GM19193 (cell line): Measurements from ENCODE around the gene TOX2.

Experiments
- POLR2A ChIP-seq: IDR thresholded peaks from 4 replicates; pipeline ENCODE4 v1.6.1; 2011; ENCODE audit not compliant: insufficient read depth, insufficient read length; ENCODE audit errors: extremely low read depth

TOX2 gene

GRCh38 chr20:44041001-44041400 lies 126.3 kb downstream of the TOX2 start:
- no peak for TF ChIP-seq POLR2A

GRCh38 chr20:44050327-44050726 lies 135.7 kb downstream of the TOX2 start:
- no peak for TF ChIP-seq POLR2A

GRCh38 chr20:44050925-44051660 lies 136.4 kb downstream of the TOX2 start:
- TF ChIP-seq POLR2A = no peak

GRCh38 chr20:44051661-44052000 lies 137.0 kb downstream of the TOX2 start:
- TF ChIP-seq POLR2A = no peak

GRCh38 chr20:44052166-44052565 lies 137.5 kb downstream of the TOX2 start:
- no peak for TF ChIP-seq POLR2A

- no peak for TF ChIP-seq POLR2A
Observed at GRCh38 chr20:44053046-44053445, 138.4 kb downstream of the TOX2 start.

GRCh38 chr20:44054118-44054517 lies 139.5 kb downstream of the TOX2 start:
- TF ChIP-seq POLR2A = no peak

- TF ChIP-seq POLR2A = no peak
Observed at GRCh38 chr20:44054849-44055248, 140.2 kb downstream of the TOX2 start.

GRCh38 chr20:44056010-44056698 lies 141.5 kb downstream of the TOX2 start:
- TF ChIP-seq POLR2A = no peak

- TF ChIP-seq POLR2A = no peak
Observed at GRCh38 chr20:44057698-44058675, 143.3 kb downstream of the TOX2 start.

- TF ChIP-seq POLR2A = no peak
Observed at GRCh38 chr20:44064501-44065400, 150.1 kb downstream of the TOX2 start.

GRCh38 chr20:44065401-44066340 lies 151.0 kb downstream of the TOX2 start:
- no peak for TF ChIP-seq POLR2A
